Gastroesophageal sphincter (tissue), 3 donors: Measurements from ENCODE around the gene ARF6.

Source experiments
- CTCF ChIP-seq, 4 experiments: fragments of 200-600 bp in 2 of 4; fragments of 450-650 bp in 2 of 4; sonication (generic) in 1 of 4; IDR thresholded peaks; one replicate each; pipeline ENCODE4 v1.5.1; 2017 to 2019; ENCODE audit warnings: antibody characterized with exemption in 4 of 4, mild to moderate bottlenecking in 2 of 4, moderate library complexity in 2 of 4
- POLR2A ChIP-seq, 2 donors: fragments of 450-650 bp; IDR thresholded peaks; one replicate each; pipeline ENCODE4 v1.6.1; 2017; ENCODE audit warnings: antibody characterized with exemption in 2 of 2, mild to moderate bottlenecking in 2 of 2, moderate library complexity in 1 of 2

GRCh38 chr14:49893309-49894213 lies 679 bp downstream of the ARF6 start:
- TF ChIP-seq POLR2A (IDR thresholded peaks at IDR 0.05) (no peak), CTCF (IDR thresholded peaks at IDR 0.05) (peak in 1 of 4 experiments; percentile 6)
